Caco-2 (cell line): ENCODE measurements around the gene GJC3. TPM values are rescaled to one million over a fixed set of nuclear protein-coding genes. Genes with fewer than 3 reads are reported as not detected.
A peak's percentile ranks its signal among the peaks of the same experiment; 100 is the strongest.

ENCODE experiments used
- BruUV-seq: library from RNA; stranded (reverse); fragments of 400-500 nt; replicated peaks from 2 replicates; lab custom pipeline; 2021; lab: Mats Ljungman, UMichigan
- CTCF ChIA-PET: fragments of 300-600 bp; sonication (Branson Sonifier 250); formaldehyde crosslinking; loops from one replicate; lab custom pipeline; 2022; ENCODE audit warnings: antibody characterized with exemption; lab: Charles Lee
- POLR2A ChIA-PET: fragments of 300-600 bp; sonication (Branson Sonifier 250); formaldehyde crosslinking; loops from one replicate; lab custom pipeline; 2022; ENCODE audit warnings: antibody characterized with exemption; lab: Charles Lee
- DNase-seq, 2 experiments: peaks; one replicate each; pipeline versions ENCODE4 v3.0.0 to v3.0.0-alpha.2; 2020 to 2022
- H3K27me3 ChIP-seq: replicated peaks from 2 replicates; pipeline ENCODE4 v1.6.0; 2011; ENCODE audit warnings: low read length; ENCODE audit not compliant: control insufficient read depth, insufficient read depth
- H3K36me3 ChIP-seq: 2 replicates; pipeline ENCODE4 v1.5.1; 2011; ENCODE audit warnings: low read length; ENCODE audit not compliant: control insufficient read depth, insufficient read depth
- H3K4me1 ChIP-seq: fragments of 250-450 bp; sonication (Bioruptor Pico); 2 replicates; pipeline ENCODE4 v1.5.1; 2020; ENCODE audit warnings: mild to moderate bottlenecking
- H3K4me3 ChIP-seq: 2 replicates; pipeline ENCODE4 v1.5.1; 2011; ENCODE audit warnings: low read depth, mild to moderate bottlenecking, control low read depth, low read length
- H3K9me3 ChIP-seq: fragments of 250-450 bp; sonication (Bioruptor Pico); 2 replicates; pipeline ENCODE4 v1.5.1; 2020; ENCODE audit warnings: mild to moderate bottlenecking, moderate library complexity
- H3K27ac Mint-ChIP-seq: one replicate; pipeline ENCODE4 v1.8.0; 2022; ENCODE audit warnings: mixed read lengths; ENCODE audit not compliant: unreplicated experiment
- H3K27me3 Mint-ChIP-seq: one replicate; pipeline ENCODE4 v1.8.0; 2022; ENCODE audit warnings: mixed read lengths; ENCODE audit not compliant: insufficient read depth, unreplicated experiment
- H3K36me3 Mint-ChIP-seq: one replicate; pipeline ENCODE4 v1.8.0; 2022; ENCODE audit warnings: mild to moderate bottlenecking, mixed read lengths; ENCODE audit not compliant: insufficient read depth, unreplicated experiment
- H3K4me1 Mint-ChIP-seq: one replicate; pipeline ENCODE4 v1.8.0; 2022; ENCODE audit warnings: low read depth, mixed read lengths; ENCODE audit not compliant: unreplicated experiment
- H3K4me3 Mint-ChIP-seq: one replicate; pipeline ENCODE4 v1.8.0; 2022; ENCODE audit warnings: mild to moderate bottlenecking, moderate library complexity, mixed read lengths; ENCODE audit not compliant: unreplicated experiment
- H3K9me3 Mint-ChIP-seq: one replicate; pipeline ENCODE4 v1.8.0; 2022; ENCODE audit warnings: mixed read lengths; ENCODE audit not compliant: unreplicated experiment
- CTCF ChIP-seq, 2 experiments: fragments of 200-600 bp in 1 of 2; IDR thresholded peaks; 1 replicate in 1 of 2; 2 replicates in 1 of 2; pipeline versions ENCODE4 v1.5.1 to v1.8.0; 2011 to 2022; ENCODE audit warnings: antibody characterized with exemption in 1 of 2, control low read depth in 1 of 2, inconsistent platforms in 1 of 2, low read depth in 1 of 2, low read length in 1 of 2, mild to moderate bottlenecking in 1 of 2, moderate library complexity in 1 of 2; ENCODE audit not compliant: insufficient read depth in 1 of 2, severe bottlenecking in 1 of 2, unreplicated experiment in 1 of 2
- intact Hi-C: fragments of 100-400 bp; cut with micrococcal nuclease; formaldehyde crosslinking; loops from one replicate; pipeline ENCODE4 v1.10.0; 2022; ENCODE audit not compliant: unreplicated experiment
- total RNA-seq: library from RNA; stranded (reverse); gene quantifications from 2 replicates; pipeline ENCODE4 v1.2.3, GENCODE V29; 2022

Gene GJC3
- total RNA-seq, 1 experiment from 2014 or later, result 0.27 TPM

GRCh38 chr7:99876933-99877332, 52.5 kb downstream of the GJC3 start, which contains the start of gene OR2AE1:
OR2AE1 (minus strand) TSS chr7:99877033; CDS start chr7:99877033, 0 bp downstream.
- no peaks in the 10 kb centered on the region for H3K9me3 Mint-ChIP-seq
- Histone ChIP-seq H3K36me3 (no peaks in the 10 kb centered on the region), H3K9me3 (no peaks in the 10 kb centered on the region), H3K4me3 (no peak within 1 kb of the TSS), H3K4me1 (no peaks in the 10 kb centered on the region), H3K27me3 (no peaks in the 10 kb centered on the region)
- BruUV-seq, result no TSS peak
- no peak within 1 kb of the TSS for H3K27ac Mint-ChIP-seq
- intact Hi-C loops, result loop anchor here (1.0 kb wide), 1 partner anchor 246 kb away; no protein-coding TSS in a partner anchor
- peaks cover 12% of the 10 kb centered on the region for H3K27me3 Mint-ChIP-seq
- peak in 1 of 2 experiments; percentile 3 for TF ChIP-seq CTCF (IDR thresholded peaks at IDR 0.05; ENCODE audit: insufficient read depth in 1 of 2, low read depth in 1 of 2, low read length in 1 of 2, severe bottlenecking in 1 of 2, unreplicated experiment in 1 of 2)
- no peak within 1 kb of the TSS for H3K4me3 Mint-ChIP-seq
- no peak for DNase-seq
- CTCF ChIA-PET, result interaction anchor here (0.6 kb wide), 1 partner anchor 234 kb away, joined by 5 read pairs; no protein-coding TSS in a partner anchor
- no peaks in the 10 kb centered on the region for H3K4me1 Mint-ChIP-seq
- no peaks in the 10 kb centered on the region for H3K36me3 Mint-ChIP-seq
- POLR2A ChIA-PET, result interaction anchor here (0.5 to 0.6 kb wide), 2 partner anchors 42 to 260 kb away, joined by 4 to 6 read pairs; partner anchors contain the start of gene ZSCAN25

GRCh38 chr7:99876491-99876890, 52.9 kb downstream of the GJC3 start:
- Histone ChIP-seq H3K4me3 (no peak overlapping the region), H3K27me3 (no peaks in the 10 kb centered on the region), H3K4me1 (no peaks in the 10 kb centered on the region), H3K36me3 (no peaks in the 10 kb centered on the region), H3K9me3 (no peaks in the 10 kb centered on the region)
- H3K27ac Mint-ChIP-seq, result no peak overlapping the region
- no TSS peak for BruUV-seq
- no peaks in the 10 kb centered on the region for H3K36me3 Mint-ChIP-seq
- CTCF ChIA-PET, result no interaction called here
- POLR2A ChIA-PET, result interaction anchor here (0.5 to 0.6 kb wide), 3 partner anchors 42 to 448 kb away, joined by 4 to 6 read pairs (median 6); partner anchors contain the start of gene ZSCAN25
- peaks cover 12% of the 10 kb centered on the region for H3K27me3 Mint-ChIP-seq
- no peaks in the 10 kb centered on the region for H3K4me1 Mint-ChIP-seq
- no peak overlapping the region for H3K4me3 Mint-ChIP-seq
- intact Hi-C loops, result loop anchor here (1.0 kb wide), 1 partner anchor 245 kb away; no protein-coding TSS in a partner anchor
- no peaks in the 10 kb centered on the region for H3K9me3 Mint-ChIP-seq
- peak in 1 of 2 experiments; percentile 9 for TF ChIP-seq CTCF (IDR thresholded peaks at IDR 0.05; ENCODE audit: insufficient read depth in 1 of 2, low read depth in 1 of 2, low read length in 1 of 2, severe bottlenecking in 1 of 2, unreplicated experiment in 1 of 2)
- DNase-seq, result no peak

Other genes starting within 250 kb of the GJC3 start
- 2.7 and 3.7 TPM in 2 replicates for gene CYP3A5, start 249.6 kb downstream of the GJC3 start, total RNA-seq
- not detected in 2 replicates for gene CYP3A7, start 194.4 kb downstream of the GJC3 start, total RNA-seq
- not detected in 2 replicates for gene CYP3A4, start 145.4 kb downstream of the GJC3 start, total RNA-seq
- gene CYP3A43, start 101.6 kb downstream of the GJC3 start, total RNA-seq, result not detected in 2 replicates
- gene OR2AE1, start 52.6 kb downstream of the GJC3 start, total RNA-seq, result not detected in 2 replicates
- gene TRIM4, start 10.1 kb downstream of the GJC3 start, total RNA-seq, result 22.5 and 25.6 TPM in 2 replicates
- not detected in 2 replicates for gene AZGP1, start 46.4 kb upstream of the GJC3 start, total RNA-seq
- gene ZKSCAN1, start 86.0 kb upstream of the GJC3 start, total RNA-seq, result 44.8 and 47.5 TPM in 2 replicates
- gene ZSCAN21, start 120.2 kb upstream of the GJC3 start, total RNA-seq, result 15.2 and 16.7 TPM in 2 replicates
- 37.8 and 41.1 TPM in 2 replicates for gene ZNF3, start 152.1 kb upstream of the GJC3 start, total RNA-seq
- 142 and 150 TPM in 2 replicates for gene COPS6, start 159.3 kb upstream of the GJC3 start, total RNA-seq
- gene MCM7, start 171.8 kb upstream of the GJC3 start, total RNA-seq, result 227 and 240 TPM in 2 replicates
- gene AP4M1, start 172.0 kb upstream of the GJC3 start, total RNA-seq, result 14.9 and 16.2 TPM in 2 replicates
- 81.1 and 81.2 TPM in 2 replicates for gene TAF6, start 189.7 kb upstream of the GJC3 start, total RNA-seq
- gene CNPY4, start 190.0 kb upstream of the GJC3 start, total RNA-seq, result 8.8 and 10.1 TPM in 2 replicates
- 3.2 and 3.7 TPM in 2 replicates for gene MBLAC1, start 197.3 kb upstream of the GJC3 start, total RNA-seq
- 107 and 110 TPM in 2 replicates for gene LAMTOR4, start 219.3 kb upstream of the GJC3 start, total RNA-seq
- 23.2 and 23.5 TPM in 2 replicates for gene TRAPPC14, start 229.1 kb upstream of the GJC3 start, total RNA-seq
- gene GAL3ST4, start 239.0 kb upstream of the GJC3 start, total RNA-seq, result 0.56 and 0.88 TPM in 2 replicates
- gene GPC2, start 247.8 kb upstream of the GJC3 start, total RNA-seq, result 5.0 and 9.7 TPM in 2 replicates
- gene STAG3, start 248.3 kb upstream of the GJC3 start, total RNA-seq, result 1.3 TPM in 2 replicates